DMS79 (cell line): ENCODE measurements around the gene PM20D1.

ENCODE experiments used
- DNase-seq: peaks from one replicate; lab custom pipeline; 2025; lab: John Stamatoyannopoulos, UW

Gene PM20D1

DNA sequence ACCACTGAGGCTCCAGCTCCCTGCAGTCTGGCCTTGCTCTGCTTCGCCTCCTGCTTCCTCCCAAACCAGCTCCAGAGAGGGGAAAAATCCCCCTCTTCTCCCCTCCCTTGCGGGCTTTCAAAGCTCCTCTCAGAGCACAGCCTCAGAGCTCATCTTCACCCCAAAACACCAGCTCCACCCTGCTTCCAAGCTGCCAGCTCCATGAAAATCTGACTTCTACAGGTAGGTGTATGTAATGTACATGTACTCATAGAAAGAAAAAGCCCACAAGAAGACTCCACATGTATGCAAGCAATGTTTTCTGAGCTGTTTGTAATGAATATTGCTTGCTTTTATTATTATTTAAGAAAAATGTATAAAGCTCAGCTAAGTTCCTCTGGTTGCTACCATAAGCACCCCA is 45.3 kb downstream of the PM20D1 start:
- DNase-seq: no peak

- DNase-seq: no peak
These were observed 45.9 kb downstream of the PM20D1 start for GRCh38 chr1:205803986-205804385.

DNA sequence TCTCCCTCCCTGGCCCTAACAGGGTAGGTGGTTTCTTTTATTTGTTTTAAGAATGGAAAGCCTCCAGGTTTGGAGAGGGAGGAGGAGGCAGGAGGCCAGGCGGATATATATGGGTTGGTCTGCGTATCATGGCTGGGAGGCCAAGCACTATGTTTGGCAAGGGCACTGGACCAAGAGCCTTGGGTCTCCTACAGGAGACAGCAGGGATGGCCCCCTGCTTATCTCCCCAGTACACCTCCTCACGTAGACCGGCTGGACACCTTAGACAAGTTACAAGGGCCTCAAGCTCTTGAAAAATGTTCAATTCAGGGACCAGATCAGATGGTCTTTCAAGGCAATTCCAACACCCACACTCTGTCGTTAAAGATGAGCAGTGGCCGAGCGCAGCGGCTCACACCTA is 47.9 kb downstream of the PM20D1 start:
- no peak for DNase-seq

DNA sequence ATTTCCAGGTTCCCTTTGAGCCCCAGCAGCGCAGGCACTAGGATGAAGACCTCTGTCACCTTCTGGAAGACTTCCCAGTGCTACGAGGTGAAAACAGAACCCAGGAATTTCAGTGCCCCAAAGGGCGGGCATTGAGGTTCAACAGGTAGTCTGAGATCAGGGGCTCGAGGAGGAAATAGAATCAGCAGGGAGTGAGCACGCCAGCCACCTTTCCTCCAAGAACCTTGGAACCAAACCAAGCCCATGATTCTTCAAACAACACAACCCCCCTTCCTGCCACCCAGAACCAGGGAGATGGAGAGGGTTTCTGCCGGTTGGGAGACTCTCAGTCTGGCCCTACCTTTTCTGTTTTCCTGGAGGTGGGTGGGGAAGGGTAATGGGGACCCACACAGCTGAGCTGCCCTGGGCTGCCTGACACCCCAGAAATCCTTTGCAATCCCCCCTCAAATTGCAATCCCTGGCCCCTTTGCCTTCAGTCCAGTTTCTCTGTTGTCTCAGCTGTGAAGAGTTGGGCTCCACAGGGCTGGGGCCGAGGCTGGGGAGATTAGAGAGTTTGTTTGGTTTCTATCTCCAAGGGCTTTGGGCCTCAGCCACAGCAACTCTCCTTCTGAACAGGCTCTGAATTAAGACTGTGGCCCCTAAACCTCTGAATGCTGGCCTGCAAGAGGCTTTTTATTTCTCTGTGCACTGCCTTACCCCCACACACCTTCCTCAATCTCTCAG is 48.8 kb downstream of the PM20D1 start:
- DNase-seq: no peak

DNA sequence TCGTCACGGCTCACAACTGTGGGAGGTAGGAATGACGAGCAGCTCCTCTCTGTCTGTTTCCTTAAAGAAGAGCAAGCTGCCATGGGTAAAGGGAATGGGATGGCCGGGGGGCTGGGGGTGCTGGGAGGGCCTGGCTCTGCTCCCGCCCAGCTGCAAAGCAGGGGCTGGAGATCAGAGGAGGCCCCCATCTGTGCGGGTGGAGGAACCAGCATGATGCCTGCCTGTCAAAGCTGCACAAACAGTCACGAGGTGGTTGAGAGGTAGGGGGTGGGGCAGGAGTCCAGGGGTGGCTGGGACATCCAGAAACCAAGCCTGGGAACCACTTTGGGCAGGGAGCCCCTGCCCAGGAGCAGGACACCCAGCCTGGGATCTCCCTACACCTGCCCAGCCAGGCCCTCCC is 49.5 kb downstream of the PM20D1 start:
- DNase-seq: no peak

DNA sequence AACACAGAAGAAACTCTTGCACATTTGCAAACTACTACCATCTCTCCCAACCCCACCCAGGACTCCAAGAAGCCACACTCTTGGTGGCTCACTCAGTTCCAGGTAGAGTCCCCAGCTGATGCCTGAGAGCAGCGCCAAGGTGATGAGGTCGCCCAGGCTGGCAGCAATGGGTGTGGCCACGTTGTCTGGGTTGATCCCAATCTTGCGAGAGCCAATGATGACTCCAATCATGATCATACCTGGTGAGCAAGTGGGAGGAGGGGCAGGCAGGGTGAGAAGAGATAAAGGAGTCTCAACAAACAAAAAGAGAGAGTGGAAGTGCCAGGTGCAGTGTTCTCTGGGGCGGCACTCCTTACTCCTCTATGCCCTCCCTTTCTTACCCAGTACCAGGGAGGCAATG is 51.4 kb downstream of the PM20D1 start:
- no peak for DNase-seq

DNA sequence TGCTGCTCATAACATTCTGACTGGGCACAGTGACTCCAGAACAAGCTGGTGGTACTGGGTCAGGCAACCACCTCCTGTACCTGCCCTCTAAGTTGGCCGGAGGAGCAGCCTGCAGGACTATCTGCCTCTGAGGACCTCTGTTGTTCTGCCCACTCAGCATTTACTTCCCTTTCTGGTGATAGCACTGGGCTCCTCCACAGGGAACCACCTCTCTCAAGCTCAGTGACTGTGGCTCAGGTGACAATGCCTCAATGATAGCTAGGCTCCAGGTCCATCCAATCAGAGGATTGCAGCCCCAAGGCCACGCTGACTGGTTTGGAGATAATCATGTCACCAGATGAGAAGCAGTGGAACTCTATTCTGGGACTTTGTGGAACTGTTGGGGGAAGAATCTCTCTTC is 52.8 kb downstream of the PM20D1 start:
- DNase-seq: no peak

GRCh38 chr1:205794011-205794730 is 55.8 kb downstream of the PM20D1 start:
- DNase-seq: no peak

- no peak for DNase-seq
These were observed 56.8 kb downstream of the PM20D1 start for GRCh38 chr1:205792961-205793673.

DNA sequence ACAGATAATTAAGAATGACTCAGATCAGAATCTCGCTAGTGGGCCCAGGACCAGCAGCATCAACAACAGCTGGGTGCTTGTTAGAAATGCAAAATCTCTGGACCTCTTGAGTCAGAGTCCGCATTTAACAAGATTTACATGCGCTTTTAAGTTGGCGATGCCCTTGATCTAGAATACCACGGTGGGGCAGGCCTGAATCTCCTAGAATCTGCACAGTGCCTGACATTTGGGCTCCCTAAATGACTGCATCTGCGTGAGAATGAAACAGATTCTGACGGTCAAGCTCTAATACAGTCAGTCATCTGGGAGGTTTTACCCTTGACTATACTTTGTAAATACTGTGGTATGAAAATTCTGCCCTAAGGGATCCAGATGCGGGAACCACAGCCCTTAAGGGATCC is 57.5 kb downstream of the PM20D1 start:
- no peak for DNase-seq

GRCh38 chr1:205791568-205792180 is 58.3 kb downstream of the PM20D1 start:
- DNase-seq: no peak

DNA sequence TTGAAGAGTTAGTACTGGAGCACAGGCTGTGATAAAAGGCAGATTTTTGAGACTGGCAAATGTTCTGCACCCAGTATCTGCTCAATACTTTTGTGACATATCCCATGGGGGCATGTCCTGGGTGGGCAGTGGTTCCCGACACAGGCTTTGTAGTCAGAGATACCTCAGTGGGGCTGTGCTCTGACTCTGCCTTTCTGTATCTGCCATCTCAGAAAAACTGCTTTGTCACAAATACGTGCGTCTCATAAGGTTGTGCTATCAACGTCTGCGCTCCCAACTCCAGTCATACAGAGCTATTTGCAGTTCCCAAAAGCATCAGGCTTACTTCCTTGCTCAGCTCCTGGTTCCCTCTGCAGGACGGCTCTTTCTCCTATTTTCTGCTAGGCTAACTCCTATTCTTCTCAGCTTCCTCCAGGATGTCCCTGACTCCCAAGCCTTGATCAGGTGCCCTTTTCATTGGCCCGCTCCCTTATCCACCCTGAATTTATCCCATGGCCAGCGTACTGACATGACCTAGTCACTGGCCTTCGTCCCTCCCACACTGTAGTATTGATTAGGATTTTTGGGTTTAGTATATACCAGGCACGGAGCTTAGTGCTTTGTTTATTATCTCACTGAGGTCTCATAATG is 62.5 kb downstream of the PM20D1 start:
- no peak for DNase-seq

GRCh38 chr1:205786601-205787000 is 63.3 kb downstream of the PM20D1 start:
- DNase-seq: no peak

DNA sequence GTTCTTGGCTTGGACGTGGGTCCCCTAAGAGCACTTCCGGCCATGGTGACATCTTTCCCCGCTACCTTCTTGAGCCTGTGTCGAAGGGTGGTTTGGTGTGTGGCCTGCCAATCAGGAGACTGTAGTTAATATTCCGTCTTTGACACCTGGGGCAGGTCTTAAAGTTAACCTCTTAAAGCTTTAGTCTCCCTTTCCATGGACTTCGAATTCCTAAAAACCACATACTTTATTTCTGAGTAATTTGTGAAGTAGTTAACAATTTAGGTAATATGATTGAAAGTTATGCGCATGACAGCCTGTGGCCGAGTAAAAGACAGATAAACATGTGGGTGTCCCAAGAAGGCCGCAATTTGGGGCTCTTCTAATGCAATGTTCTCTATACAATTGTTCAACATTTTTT is 64.5 kb downstream of the PM20D1 start:
- DNase-seq: no peak

GRCh38 chr1:205783904-205784303 is 66.0 kb downstream of the PM20D1 start:
- DNase-seq: no peak

DNA sequence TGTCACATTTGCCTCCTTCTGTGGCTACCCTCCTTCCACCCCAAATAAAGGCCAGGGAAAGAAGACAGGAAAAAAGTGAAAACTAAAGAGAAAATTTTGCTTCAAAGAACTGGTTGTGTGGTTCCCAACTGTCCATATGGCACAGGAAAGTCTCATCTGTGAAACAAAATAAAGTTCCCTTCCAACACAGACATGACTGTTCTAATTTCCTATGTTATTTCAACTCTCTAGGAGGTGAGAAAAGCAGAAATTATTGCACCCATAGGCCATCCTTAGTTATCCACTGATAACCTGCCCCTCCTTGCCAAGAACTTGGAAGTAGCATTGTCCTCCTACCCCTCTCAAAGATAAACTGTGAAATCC is 66.5 kb downstream of the PM20D1 start:
- DNase-seq: no peak

DNA sequence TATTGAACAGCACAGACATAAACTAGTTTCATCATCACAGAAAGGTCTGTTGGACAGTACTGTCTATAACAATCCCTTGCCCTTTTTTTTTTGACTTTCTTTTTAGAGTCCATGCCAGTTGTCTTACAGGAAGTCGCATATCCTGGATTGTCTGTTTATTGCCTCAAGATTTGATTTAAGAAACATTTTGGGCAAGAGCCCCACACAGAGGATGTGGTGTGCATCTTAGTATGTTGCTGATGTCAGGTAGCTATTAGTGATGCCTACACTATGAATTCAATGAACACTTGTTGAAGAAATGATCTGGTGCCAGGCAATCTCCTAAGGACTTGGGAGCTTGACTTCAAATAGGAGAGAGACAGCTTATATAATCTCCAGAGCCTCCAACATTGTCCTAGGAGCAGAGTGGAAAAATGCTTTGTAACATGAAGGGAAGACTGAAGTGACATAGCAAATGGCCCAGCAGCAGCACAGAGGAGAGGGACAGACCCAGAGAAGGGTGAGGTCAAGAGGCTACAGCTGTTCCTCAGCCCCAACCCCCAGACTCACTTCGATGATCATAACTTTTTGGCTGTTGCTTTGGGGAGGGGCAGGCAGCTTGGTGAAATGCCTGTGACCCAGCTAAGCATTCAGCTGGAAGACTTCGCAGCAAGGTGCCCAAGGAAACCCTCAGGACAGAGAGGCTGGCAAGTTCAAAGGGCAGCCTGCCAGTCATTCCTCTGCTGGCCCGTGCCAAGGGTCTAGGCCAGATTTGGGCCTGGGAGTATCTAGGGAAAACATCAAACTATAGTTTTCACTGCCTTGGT is 67.1 kb downstream of the PM20D1 start:
- DNase-seq: no peak

DNA sequence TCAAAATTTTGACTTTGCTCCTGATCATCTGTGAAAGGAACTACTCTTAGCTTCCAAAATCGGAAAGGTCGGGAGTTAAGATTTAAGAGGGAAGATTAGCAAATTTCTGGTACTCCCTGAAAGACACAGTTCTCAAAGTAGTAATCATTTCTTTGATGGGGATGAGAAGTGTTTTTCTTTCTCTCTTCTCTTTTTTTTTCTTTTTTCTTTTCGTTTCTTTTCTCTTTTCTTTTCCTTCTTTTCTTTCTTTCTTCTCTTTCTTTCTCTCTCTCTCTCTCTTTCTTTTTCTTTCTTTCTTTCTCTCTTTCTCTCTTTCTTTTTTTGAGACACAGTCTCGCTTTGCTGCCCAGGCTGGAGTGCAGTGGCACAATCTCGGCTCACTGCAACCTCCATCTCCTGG is 69.6 kb downstream of the PM20D1 start:
- no peak for DNase-seq
